Lower leg skin (tissue), 3 donors: ENCODE results near the gene CTSL.

Experiments used
- POLR2A ChIP-seq, 2 donors: fragments of 450-650 bp; IDR thresholded peaks; one replicate each; pipeline ENCODE4 v1.6.1; 2016 to 2017; ENCODE audit warnings: antibody characterized with exemption in 2 of 2, mild to moderate bottlenecking in 1 of 2, moderate library complexity in 1 of 2
- TF ChIP-seq, protein P1 (sequence below), 3 donors: fragments of 450-650 bp; IDR thresholded peaks; one replicate each; pipeline ENCODE4 v1.5.1; 2016; ENCODE audit warnings: antibody characterized with exemption in 3 of 3, mild to moderate bottlenecking in 3 of 3, moderate library complexity in 2 of 3

- TF ChIP-seq, protein P1, sequence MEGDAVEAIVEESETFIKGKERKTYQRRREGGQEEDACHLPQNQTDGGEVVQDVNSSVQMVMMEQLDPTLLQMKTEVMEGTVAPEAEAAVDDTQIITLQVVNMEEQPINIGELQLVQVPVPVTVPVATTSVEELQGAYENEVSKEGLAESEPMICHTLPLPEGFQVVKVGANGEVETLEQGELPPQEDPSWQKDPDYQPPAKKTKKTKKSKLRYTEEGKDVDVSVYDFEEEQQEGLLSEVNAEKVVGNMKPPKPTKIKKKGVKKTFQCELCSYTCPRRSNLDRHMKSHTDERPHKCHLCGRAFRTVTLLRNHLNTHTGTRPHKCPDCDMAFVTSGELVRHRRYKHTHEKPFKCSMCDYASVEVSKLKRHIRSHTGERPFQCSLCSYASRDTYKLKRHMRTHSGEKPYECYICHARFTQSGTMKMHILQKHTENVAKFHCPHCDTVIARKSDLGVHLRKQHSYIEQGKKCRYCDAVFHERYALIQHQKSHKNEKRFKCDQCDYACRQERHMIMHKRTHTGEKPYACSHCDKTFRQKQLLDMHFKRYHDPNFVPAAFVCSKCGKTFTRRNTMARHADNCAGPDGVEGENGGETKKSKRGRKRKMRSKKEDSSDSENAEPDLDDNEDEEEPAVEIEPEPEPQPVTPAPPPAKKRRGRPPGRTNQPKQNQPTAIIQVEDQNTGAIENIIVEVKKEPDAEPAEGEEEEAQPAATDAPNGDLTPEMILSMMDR (IDR thresholded peaks at IDR 0.05), result no peak
- TF ChIP-seq POLR2A (IDR thresholded peaks at IDR 0.05), result no peak
Observed at GRCh38 chr9:87711857-87712800, 13.8 kb upstream of the CTSL start.
